Activated naive CD4-positive, alpha-beta T cell treated with Interleukin-2 at 50 U/mL for 16 hours (primary cell): Measurements from ENCODE around the gene LRIG1.
A peak's percentile ranks its signal among the peaks of the same experiment; 100 is the strongest.

ENCODE experiments used
- DNase-seq: peaks from one replicate; pipeline ENCODE4 v3.0.0-alpha.2; 2020

LRIG1 gene

DNA sequence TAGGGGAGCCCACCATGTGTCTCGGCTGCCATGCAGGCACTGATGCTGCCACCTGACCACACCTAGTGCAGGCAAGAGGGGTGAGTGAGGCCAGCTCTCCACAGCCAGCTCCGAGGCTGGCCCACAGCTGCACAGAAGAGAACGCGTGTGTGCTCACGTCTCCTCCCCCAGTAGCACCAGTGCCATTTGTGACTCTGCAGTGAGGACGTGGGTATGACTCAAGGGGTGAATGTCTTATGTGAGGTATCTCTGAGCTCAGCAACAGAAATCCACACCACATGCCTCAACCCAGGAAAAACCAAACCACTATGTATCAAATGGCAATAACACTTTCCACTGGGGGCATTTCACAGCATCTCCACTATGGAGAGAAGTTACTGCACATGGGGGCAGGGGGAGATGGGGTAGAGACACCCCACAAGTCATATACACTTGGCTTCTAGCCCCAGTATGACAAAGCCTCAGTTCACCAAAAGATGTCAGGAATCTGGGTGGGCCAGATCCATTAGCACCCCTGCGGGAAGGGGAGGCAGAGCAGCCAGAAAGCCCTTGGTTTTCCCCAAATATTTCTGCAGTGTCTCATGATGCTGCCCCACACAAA lies 87.6 kb downstream of the LRIG1 start:
- DNase-seq: no peak

DNA sequence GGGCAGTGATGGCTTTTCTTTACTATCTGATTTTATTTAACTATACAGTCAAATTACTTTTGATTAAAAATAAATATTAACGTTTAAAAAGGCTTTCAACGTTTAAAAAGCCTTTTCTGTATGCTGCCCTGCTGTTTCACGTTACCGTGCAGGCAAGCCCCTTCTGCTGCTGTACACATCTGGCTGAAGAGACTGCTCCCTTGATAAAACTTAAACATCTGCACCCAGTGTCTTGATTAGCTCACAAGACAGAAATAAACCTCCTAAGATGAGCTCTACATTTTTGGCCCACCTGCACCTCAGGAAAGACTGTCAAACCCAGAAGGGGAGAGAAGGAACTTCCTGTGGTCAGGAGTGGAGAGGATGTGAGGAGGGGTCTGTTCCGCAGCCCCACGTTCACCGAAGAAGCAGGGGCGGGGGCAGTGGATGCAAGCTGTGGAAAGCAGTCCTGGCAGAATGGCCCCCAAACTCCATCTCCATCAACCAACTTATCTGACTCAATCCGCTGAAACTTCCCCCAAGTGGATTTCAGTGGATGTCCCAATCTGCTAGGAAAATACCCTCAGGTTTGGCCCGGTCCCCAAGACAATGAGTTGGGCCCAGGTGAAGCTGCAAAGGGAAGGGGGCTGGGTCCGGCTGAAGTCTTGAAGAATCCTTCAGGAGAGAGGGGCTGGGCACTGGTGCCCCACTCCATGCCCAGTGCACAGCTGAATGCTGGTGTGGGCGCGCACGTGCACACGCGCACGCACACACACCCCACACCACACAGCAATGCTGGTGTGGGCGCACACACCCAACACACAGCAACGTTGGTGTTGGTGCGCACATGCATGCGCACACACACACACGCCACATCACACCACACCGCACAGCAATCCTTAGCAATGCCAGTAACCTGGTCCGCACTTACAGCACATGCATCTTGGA lies 88.6 kb downstream of the LRIG1 start:
- DNase-seq: no peak

DNA sequence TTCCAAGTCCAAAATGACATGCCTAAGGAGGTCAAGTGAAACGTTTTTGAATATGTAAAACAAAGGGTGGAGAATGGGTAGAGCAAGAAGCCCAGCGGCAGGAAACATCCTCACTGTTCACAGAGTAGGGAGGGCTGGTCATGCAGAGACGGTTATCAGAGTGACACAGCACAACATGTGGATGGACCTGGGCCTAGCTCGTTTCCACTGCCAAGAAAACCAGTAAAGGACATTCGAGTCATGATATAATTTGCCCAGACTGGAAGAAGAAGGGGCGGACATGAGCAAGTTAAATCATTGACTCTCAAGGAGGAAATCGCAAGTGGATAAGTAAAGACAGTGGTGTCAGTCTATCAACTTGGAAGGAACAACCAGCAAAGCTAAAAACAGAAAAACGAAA lies 89.3 kb downstream of the LRIG1 start:
- no peak for DNase-seq

DNA sequence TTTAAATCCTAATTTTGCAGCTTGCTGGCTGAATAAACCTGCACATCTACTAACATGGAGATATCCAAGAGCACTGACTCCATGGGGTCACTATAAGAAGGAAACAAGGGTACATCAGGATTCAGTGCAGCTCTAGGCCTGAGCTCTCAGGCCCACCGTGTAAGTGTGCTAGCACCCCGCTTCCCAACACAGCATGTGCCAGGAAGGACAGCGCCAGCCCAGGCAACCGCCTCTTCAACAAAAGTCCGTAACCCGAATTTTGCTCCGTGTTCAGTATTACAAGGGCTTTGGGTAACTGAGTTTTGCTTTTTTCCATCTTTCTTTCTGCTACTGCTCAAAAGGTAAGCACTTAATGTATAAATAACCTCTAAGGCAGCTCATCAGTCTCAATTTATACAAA lies 89.8 kb downstream of the LRIG1 start:
- DNase-seq: no peak

DNA sequence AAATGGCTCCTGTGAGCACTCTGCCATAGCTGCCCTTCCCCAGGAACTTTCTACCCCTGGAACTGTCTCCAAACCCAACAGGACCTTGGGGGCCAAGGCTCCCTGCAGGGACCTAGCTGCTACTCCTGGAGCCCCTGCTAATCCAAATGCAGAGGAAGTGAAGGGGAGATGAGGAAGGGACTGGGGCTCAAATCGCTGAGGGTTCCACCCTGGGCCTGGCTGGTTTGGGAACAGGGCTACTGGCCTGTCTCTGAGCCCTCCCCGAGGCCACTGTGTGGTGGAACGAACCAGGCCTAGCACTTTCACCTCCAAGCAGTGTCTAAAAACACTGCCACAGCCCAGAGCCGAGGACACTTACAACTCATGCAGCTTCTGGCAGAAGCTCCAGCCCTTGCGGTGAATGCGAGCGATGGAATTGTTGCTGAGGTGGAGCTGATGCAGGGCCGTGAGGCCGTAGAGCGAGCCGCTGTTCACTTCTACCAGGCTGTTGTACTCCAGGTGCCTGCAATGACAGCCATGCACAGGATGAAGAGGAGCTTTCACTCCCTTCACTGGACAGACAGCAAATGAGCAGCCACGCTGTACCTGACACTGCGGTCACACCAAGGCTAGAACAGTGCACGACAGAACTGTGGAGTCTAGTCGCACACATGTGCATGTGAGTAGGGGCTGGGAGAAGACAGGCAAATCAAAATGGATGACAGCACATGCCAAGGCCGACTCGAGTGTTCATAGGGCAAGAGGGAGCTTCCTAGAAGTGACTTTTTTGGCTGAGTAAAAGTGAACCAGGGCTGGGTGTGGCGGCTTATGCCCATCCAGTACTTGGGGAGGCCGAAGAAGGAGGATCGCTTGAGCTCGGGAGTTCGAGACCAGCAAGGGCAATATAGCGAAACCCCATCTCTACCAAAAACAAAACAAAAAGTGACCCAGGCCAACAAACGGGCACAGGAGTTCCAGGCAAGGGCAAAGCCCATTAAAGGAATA lies 90.8 kb downstream of the LRIG1 start:
- DNase-seq: no peak

DNA sequence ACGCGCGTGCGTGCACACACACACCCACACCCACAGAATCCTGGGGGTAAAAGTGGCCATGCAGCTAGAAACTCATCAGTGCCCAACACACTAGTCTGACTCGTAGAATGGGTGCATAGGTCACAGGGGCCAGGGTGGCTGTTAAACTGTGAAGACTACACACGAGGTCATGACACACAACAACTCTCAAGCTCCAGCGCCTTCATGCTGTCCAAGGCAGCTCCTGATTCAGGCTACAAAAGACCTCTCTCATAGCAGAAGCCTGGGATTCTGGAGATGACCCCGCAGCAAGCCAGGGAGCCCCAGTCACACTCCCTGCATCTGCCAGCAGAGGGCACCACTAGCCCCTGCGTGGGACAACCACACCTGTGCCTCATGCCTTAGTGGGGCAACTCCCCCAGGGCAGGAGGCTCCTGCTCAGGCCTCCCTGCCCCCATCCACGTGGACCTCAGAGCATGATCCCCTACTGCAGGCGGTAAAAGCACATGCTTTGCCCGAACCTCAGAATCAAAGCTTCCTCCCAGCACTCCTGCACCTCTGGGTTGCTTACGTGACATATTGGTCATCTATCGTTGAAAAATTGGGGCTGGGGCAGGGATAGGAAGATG lies 93.1 kb downstream of the LRIG1 start:
- peak; percentile 77 for DNase-seq

DNA sequence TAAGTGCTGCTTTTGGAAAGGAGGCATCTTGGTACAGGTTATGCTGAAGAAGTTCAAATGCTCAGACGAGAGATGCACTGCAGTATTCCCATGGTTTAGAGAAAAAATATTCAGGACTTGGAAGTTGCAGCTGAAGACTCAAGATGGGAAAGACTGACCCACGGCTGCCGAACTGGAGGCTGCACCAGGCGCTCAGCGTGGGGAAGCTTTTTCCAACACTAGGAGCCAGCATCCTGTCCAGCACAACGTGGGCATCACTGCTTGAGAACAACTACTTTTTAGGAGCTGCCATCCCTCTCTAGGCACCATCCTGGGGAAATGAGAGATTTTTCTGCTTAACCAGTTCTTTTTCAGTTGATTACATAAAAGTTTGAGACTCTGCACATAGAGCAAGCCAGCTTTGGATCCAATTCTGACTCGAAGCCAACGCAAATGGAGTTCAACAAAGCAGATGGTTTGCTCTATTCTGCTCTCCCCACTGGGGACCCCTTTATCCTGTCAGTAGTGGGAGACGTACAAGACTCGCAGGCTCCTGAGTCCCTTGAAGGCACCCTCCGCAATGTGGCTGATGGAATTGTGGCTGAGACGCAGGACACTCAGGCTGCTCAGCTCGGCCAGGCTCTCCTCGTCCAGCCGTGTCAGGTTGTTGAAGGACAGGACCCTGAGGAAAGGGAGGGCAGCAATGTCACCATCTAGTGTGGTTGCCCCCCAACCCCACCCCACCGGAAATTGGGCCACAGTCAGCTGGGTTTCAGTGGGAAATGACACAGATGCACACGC lies 93.8 kb downstream of the LRIG1 start:
- no peak for DNase-seq

DNA sequence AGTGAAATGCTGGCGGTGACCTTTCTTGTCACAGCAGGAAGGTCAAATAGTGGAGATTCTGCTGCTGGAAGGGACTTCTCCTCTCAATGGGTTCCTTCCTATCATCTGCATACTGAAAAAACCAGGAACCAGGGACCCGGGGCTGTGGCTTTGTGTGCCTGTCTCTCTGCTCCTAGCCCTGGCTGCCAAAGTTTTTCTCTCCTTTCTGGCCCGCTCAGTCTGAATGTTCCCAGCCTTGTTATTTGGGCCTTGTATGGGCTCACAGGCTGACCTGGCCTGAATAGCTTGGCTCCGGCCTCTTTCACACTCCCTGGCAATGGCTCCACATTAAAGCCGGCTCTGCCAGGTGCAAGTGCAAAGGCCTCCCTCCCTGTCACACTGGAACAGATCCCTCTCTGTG lies 94.7 kb downstream of the LRIG1 start:
- DNase-seq: no peak

DNA sequence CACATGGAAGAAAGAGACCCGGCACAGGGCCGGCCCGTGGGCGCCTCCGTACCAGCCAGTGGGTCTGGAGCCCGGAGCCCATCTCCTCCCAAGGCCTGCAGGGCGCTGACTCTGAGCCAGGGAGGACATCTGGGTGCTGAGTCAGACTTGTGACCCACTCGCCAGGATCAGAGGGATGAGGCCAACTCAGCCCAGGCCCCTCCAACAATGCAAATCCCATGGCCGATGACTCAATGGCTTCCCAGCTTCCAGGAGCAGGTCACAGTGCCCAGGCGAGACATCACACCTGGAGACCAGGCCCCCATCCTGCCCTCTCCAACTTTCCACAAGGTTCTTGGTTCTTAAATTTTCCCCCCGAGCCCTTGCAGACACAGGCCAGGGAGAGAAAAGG lies 95.1 kb downstream of the LRIG1 start:
- no peak for DNase-seq

DNA sequence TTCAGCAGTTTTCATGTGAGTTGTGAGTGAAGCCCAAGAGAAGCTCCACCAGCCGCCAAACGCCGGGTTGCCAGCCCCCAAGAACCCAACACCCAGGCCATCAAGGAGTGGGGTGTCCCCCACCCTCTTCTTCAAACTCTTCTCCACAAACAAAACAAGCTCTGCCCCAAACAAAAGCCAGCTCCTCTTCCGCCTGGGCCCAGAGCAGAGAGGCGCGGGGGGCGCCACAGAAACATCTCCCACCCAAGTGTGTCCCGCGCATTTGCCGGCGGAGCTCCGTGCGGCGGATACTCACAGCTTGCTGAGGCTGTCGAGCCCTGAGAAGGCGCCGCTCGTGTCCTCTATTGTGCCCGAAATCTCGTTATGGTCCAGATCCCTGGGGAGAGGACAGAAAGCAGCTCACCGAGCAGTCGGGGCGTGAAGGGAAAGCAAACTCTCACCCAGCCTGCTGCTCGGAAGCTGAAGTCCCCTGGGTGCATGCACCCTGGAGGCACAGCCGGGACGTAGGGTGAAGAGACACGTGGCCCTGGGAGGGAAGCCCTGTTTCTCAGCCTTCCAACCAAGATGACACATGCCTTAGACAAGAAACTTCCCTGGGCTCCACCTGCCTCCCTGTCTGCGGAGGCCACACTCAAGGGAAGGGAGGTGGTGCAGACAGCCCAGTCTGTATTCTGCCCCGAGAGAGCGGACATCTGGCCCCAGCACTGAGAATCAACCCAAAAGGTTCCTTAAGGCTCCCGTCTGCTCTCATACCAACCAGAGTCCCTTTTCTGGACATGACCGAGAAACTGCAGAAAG lies 95.7 kb downstream of the LRIG1 start:
- no peak for DNase-seq

DNA sequence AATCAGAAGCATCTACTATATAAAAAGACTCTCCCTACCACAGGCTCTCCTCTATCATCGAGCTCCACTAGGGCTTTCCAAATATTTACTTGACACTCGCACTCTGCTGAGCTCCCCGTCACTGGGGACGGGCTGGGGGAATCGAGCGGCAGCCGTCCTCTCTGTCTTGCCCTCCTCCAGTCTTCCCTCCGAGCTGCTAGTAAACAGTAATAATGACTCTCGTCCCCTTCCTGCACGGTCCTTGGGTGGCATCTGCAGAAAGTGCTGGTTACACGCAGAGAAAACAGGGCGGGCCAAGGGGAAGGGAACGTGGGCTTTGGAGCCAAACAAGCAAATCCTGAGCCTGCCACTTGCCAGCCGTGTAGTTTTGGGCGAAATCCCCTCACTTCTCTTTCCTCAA lies 96.6 kb downstream of the LRIG1 start:
- DNase-seq: no peak

DNA sequence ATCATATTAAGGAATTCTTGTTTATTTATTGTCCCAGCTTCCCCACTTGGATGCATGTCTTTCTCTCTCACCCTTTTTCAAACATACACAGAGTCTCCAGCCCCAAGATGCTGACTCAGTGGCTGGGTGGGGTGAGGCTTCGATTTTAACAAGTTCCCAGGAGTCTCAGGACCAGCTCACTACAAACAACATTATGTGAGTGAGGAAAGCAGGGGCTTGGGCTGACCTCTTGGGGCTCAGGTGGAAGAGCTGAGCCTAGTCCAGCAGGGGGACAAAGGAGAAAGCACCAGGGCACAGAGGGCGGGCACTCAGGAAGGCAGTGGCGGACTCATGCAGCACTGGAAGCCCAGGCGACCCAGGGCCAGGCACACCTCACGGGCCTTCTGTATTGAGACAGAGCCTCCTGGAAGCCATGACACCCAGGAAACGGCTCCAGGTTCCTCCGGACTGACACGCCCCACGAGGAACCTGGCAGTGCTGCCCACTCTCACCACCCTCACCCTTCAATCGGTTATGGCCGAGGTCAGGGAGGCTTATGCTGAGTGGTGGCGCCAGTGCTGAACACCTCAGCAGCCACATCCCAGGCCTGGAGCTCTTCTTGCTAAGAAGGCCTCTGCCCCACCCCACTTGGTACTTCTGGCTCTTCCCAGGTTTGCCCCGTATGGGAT lies 97.4 kb downstream of the LRIG1 start:
- no peak for DNase-seq

DNA sequence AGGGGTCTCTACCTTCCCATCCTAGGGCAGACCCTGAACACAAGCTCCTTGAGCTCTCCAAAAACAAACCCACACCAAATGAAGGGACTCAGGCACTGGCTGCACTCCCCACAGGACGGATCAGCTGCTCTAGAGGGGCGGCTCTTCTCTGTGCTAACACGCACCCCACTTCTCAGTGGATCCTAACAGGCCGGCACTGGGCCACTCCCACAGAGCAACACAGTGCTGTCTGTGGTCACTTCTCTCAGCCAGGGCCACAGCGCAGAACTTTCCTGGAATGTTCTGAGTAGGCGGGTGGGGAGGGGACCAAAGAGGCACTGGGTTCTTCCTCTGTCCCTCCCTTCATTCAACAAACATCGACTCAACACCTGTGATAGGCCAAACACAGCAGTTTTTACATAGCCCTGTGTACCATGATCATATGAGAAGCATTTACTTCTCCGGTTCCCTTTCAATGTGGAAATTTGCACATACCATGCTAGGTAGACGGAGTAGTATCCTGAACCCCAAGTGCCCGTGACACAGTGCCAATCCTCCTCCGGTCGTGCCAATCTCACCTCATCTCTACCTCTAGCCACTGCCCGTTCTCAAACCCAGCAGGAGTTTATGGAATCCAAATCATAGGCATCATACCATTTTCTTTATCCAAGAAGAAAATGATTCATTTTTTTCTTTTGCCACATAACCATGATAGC lies 98.1 kb downstream of the LRIG1 start:
- no peak for DNase-seq

DNA sequence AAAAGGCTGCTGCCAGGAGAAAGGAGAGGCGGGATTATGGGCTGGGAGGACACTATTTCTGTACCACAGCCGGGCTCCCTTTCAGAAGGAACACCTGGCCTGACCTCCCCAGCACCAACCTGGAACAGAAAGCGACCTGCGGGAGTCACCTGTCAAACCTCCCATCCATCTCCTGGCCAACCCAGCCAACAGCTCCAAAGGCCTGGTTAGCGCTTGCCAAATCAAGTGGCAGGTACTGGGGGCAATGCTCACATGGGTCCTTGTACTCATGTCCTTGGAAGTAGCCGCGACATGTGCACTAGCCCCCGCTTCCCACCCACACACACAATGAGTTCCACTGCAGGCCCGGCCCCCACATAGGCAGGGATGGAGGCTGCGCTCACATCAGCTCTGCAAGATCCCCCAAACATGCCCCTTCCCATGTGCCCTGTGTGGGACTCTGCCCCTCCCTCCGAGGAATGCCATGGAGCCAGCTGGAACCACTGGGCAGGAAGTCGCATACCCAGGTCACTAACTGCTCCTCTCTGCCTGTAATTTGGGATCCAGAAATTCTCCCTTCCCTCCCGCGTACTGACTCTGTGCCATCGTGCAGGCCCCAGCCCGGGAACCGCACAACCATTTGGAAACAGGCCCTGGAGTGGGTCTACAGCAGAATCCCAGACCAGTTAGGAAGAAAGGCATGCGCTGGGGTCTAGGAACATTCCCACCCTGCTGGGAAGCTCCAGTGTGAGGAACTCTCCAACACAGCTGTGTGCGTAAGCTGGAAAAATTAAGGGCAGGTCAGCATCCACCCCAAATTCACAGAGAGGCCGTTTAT lies 98.9 kb downstream of the LRIG1 start:
- DNase-seq: no peak

DNA sequence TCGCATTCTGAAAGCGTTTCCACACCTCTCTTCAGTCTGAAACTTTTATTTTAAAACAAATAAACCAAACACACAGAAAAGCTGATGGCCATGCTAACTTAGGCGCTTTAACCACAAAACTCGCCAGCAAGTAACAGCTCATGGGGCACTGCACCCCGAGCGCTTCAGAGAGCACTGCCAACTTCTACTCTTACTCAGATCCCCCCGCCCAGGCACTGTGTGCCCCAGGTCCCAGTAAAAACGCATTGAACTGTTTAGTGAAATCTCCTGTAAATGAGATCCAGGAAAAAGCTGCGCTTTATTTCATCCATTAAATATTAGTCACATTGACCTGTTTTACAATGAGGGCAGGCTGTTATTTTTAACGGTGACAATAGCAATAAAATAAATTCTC lies 99.7 kb downstream of the LRIG1 start:
- no peak for DNase-seq

DNA sequence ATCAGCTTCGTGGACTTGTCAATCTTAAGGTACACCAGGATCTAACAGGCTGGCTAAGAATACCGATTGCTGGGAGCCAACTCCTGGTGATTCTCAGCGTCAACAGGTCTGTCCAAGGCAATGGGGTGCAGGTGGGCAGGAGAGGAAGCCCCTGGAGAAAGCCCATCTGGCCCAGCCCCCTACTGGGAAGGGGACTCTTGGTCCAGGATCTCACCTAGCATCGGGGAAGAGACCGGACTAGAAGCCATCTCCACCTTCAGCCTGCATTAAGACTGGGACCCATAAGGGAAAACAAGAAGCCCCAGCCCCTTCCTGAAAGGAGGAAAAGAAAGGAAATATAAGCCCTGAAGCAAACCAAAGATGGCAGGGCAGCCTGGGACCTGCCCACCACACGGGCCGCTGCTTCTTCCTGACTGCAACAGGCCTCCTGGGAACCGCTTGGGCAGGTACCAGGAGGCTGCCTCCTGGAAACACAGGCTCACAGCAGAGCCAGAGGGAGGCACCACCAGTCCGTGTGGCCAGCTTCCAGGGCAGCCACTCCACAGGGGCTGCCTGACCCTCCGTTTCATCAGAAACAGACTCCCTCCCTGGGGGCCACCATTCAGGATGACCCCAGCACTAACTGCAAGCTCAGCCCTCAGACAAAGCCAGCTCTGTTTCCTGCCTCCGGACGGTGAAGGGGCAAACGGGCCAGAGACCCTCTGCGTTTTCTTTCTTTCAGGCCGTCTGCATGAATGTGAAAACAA lies 100.2 kb downstream of the LRIG1 start:
- DNase-seq: no peak

DNA sequence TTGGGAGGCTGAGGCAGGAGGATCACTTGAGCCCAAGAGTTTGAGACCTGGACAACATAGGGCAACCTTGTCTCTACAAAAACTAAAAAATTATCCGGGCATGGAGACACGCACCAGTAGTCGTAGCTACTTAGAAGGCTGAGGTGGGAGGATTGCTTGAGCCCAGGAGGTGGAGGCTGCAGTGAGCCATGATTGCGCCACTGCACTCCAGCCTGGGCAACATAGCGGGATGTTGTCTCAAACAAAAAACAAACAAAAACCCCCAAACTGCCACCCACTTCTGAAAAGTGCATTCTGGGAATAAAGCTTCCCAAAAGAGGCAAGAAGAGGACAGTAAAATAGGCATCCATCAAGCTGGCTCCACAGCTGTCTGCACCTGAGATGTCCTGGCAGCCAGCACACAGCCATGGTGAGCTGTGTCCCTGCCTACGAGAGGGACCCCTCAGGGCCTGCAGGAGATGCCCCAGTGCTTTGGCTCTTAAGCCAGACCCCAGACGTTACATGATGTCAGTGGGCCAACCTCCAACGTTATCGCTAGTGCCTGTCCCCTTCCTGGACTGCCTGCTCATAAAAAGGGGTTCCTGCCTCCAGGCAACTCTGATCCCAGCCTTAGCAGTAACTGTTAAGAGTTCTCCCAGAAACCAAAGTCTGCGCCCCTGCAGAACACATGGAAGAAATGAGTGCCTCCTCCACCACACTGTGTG lies 101.1 kb downstream of the LRIG1 start:
- DNase-seq: no peak
